T-helper 2 cell treated with Interferon-gamma antibody and Interleukin-4, amounts not matched to agents 5 μg/mL and 100 μg/mL, for 36 hours (primary cell): ENCODE measurements around the gene NOPCHAP1.

Experiments used
- DNase-seq: peaks from one replicate; pipeline ENCODE4 v3.0.0; 2021; ENCODE audit warnings: low spot score
- H3K27ac Mint-ChIP-seq: one replicate; pipeline ENCODE4 v1.8.0; 2021; ENCODE audit warnings: mild to moderate bottlenecking, mixed read lengths
- H3K27me3 Mint-ChIP-seq: one replicate; pipeline ENCODE4 v1.8.0; 2021; ENCODE audit warnings: low read depth, mixed read lengths
- H3K36me3 Mint-ChIP-seq: one replicate; pipeline ENCODE4 v1.8.0; 2021; ENCODE audit warnings: low read depth, mixed read lengths
- H3K4me1 Mint-ChIP-seq: one replicate; pipeline ENCODE4 v1.8.0; 2021; ENCODE audit warnings: low read depth, mixed read lengths
- H3K4me3 Mint-ChIP-seq: one replicate; pipeline ENCODE4 v1.8.0; 2022; ENCODE audit warnings: mild to moderate bottlenecking, moderate library complexity, mixed read lengths
- H3K9me3 Mint-ChIP-seq: one replicate; pipeline ENCODE4 v1.8.0; 2021; ENCODE audit warnings: mixed read lengths

The NOPCHAP1 gene

DNA sequence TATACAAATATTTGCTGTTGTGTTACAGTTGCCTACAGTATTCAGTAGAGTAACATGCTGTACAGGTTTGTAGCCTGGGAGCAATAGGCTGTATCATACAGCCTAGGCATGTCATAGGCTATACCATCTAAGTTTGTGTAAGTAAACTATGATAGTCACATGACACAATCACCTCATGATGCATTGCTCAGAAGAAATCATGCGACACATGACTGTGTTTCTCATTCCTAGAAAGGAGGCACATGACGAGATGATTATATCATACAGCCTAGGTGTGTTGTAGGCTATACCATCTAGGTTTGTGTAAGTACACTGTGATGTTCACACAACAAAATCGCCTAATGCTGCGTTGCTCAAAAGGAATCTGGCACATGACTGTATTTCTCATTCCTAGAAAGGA lies 31.9 kb downstream of the NOPCHAP1 start:
- Mint-ChIP-seq H3K36me3 (peaks cover 3% of the 10 kb centered on the region), H3K9me3 (no peaks in the 10 kb centered on the region), H3K27me3 (no peaks in the 10 kb centered on the region), H3K4me1 (no peaks in the 10 kb centered on the region), H3K4me3 (no peak overlapping the region), H3K27ac (no peak overlapping the region)
- DNase-seq, result no peak

DNA sequence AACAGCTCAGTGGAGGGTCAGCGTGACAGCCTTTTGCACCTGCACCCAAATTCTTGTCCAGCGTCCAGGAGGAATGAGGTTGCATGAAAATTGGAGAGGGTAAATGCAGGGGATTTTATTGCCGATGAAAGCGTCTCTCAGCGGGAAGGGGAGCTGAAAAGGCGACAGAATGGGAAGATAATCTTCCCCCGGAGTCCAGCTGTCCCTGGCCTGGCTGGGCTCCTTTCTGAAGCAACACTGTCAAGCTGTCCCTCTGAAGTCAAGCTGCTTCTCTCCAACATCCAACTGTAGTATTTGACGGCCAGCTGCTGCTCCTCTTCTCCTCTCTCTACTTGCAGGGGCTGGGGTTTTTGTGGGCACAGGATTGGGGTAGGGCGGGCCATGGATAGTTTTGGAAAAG lies 32.7 kb downstream of the NOPCHAP1 start:
- H3K27ac Mint-ChIP-seq, result no peak overlapping the region
- H3K27me3 Mint-ChIP-seq, result no peaks in the 10 kb centered on the region
- DNase-seq, result no peak
- peaks cover 3% of the 10 kb centered on the region for H3K36me3 Mint-ChIP-seq
- no peak overlapping the region for H3K4me3 Mint-ChIP-seq
- H3K9me3 Mint-ChIP-seq, result no peaks in the 10 kb centered on the region
- H3K4me1 Mint-ChIP-seq, result no peaks in the 10 kb centered on the region

DNA sequence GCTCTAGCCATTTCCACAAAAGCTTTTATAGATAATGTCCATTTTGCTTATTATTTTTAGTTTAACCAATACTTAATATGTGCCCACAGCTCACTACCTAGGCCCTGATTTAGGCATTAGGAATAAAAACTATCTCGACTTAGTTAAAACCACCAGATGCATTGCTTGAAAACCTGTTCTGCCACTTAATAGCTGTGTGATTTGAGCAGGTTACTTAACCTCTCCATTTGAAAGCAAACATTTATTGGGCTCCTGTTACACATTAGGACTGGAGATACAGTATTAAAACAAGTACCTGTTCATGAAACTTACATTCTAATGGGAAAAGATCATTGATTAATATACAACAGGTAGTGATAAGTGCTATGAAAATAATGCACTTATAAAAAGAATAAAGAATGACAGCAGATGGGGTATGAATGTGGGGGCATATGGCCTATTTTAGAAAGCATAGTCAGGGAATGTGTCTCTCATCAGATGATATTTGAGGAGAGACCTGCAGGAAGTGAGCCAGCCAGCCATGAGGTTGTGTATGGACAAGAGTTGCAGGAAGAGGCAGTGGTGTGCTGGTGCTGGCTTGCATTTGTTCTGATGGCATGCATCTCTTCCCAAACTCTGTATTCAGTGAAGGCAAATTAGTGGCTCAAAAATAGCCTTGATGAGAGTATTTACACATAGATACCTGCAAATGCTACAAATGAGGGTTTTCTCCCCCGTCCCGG lies 34.3 kb downstream of the NOPCHAP1 start:
- no peak overlapping the region for H3K27ac Mint-ChIP-seq
- no peak for DNase-seq
- no peaks in the 10 kb centered on the region for H3K27me3 Mint-ChIP-seq
- H3K4me1 Mint-ChIP-seq, result no peaks in the 10 kb centered on the region
- no peaks in the 10 kb centered on the region for H3K9me3 Mint-ChIP-seq
- no peaks in the 10 kb centered on the region for H3K36me3 Mint-ChIP-seq
- no peak overlapping the region for H3K4me3 Mint-ChIP-seq

DNA sequence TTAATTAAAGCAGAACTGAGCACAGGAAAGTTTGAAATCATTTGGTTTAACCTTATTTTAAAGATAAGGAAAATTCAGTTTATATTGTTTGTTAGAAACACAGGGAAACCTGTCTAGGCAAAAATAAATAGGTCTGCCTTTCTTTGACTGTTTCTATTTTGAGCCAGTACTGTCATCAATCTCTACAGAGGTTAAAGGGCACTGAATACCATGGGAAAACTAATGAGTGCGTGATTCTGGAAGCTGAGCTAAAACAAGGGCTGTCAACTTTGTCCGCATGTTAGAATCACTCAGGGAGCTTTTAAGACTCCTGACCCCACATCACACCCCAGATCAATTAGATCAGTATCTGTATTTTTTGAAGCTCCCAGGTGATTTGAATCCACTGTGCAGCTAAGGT lies 38.8 kb downstream of the NOPCHAP1 start:
- no peaks in the 10 kb centered on the region for H3K27me3 Mint-ChIP-seq
- H3K4me3 Mint-ChIP-seq, result no peak overlapping the region
- DNase-seq, result no peak
- no peaks in the 10 kb centered on the region for H3K4me1 Mint-ChIP-seq
- H3K36me3 Mint-ChIP-seq, result no peaks in the 10 kb centered on the region
- H3K9me3 Mint-ChIP-seq, result no peaks in the 10 kb centered on the region
- H3K27ac Mint-ChIP-seq, result no peak overlapping the region

DNA sequence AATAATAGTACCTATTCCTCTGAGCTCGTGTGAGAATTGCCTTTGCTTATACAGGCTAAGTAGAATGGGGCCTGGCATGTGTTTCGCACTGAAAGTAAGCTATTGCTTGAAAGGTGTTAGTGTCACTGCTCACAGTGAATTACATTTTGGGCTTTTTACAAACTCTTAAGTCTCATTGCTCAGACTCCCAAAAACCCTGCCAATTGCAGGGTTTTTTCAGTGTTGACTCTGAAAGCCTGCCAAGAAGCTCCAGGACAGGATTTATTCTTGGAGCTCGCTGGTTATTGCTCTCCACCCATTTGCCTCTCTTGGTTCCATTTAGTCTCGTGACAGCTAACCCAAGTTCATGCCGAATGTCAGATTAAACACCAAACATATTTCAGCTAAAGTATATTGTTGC lies 39.8 kb downstream of the NOPCHAP1 start:
- Mint-ChIP-seq H3K9me3 (peaks cover under 1% of the 10 kb centered on the region), H3K27ac (no peak overlapping the region), H3K4me3 (no peak overlapping the region), H3K27me3 (no peaks in the 10 kb centered on the region), H3K4me1 (peaks cover 2% of the 10 kb centered on the region), H3K36me3 (peaks cover under 1% of the 10 kb centered on the region)
- no peak for DNase-seq

DNA sequence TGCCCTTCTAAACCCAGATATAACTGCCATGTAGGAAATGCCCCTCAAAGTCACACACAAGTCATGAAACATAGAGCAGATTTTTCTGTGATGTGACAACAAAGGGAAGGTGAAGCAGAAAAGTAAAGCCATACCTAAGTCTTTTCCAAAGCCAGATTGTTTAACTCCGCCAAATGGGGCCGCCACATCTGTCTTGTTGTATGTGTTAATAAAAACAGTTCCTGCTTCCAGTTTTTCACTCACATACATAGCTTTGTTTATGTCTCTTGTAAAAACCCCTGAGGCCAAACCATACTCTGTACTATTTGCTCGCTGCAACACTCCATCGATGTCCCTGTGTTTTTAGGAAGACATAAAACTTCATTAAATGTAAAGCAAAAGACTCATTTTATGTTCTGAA lies 40.3 kb downstream of the NOPCHAP1 start:
- Mint-ChIP-seq H3K27ac (no peak overlapping the region), H3K4me1 (peaks cover 7% of the 10 kb centered on the region), H3K27me3 (no peaks in the 10 kb centered on the region), H3K9me3 (peaks cover 3% of the 10 kb centered on the region), H3K4me3 (no peak overlapping the region), H3K36me3 (peaks cover 4% of the 10 kb centered on the region)
- DNase-seq, result no peak

DNA sequence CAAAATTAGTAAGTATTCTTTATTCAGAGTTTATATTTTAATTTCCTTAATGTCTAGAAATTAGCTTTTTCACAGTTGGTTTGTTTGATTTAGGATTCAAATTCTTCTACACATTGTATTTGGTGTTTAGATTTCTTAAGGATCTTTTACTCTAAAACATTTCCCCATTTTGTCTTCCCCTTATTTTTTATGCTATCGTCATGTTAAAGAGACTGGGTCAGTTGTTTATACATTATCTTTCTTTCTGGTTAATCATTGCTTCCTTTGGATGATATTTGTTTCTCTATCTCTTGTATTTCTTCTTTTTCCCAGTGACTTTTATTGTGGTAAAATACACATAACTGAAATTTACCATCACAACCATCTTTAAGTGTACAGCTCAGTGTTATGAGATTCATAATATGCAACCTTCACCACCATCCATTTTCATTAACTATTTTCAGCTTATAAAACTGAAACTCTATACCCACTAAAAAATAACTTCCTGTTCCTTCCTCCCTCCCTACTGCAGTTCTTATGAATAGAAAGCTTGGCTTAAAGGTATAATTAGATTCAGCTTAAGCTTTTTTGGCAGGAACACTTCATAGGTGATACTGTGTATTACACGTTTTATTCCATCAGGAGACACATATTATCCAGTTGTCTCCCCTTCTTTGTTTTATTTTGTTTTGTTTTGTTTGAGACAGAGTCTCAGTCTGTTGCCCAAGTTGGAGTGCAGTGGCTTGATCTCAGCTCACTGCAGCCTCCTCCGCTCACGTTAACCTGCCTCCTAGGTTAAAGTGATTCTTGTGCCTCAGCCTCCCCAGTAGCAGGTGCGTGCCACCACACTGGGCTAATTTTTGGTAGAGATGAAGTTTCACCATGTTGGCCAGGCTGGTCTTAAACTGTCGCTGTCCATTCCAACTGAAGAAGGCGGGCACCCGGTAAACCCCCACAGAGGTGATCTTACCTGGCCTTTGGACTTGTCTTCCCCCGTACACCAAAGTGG lies 45.0 kb downstream of the NOPCHAP1 start:
- Mint-ChIP-seq H3K36me3 (peaks cover 10% of the 10 kb centered on the region), H3K27me3 (no peaks in the 10 kb centered on the region), H3K9me3 (peaks cover 3% of the 10 kb centered on the region), H3K4me3 (peak overlapping the region; percentile 63), H3K27ac (peak overlapping the region; percentile 88), H3K4me1 (peaks cover 28% of the 10 kb centered on the region)
- no peak for DNase-seq

DNA sequence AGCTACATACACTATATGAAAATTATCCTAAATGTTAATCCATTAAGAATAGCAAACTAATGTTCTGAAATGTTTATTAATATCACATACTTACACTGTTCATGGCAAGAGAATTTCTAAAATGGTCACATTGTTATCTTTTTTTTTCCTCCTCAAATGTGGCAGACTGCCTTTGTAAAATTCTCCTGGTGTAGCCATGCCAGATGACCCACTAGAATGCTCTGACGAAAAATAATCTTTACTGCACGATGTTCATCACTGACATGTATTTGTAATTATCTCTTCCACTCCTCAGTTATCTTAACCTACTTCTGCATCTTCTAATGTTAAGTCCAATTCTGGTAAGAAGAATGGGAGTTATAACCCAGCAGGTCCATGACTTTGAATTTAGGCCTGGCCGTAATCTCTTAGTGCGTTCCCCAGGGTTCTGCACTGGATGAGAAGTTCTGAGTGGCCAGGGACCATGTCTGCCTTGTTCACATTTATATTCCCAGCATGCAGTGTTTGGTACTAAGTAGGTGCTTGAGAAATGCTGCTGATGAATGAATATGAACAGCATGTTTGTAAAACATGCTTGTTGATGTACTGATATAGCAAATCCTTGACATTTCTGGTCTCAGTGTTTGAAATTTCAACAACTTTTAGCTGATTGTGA lies 46.7 kb downstream of the NOPCHAP1 start:
- H3K4me1 Mint-ChIP-seq, result peaks cover 38% of the 10 kb centered on the region
- peaks cover 10% of the 10 kb centered on the region for H3K36me3 Mint-ChIP-seq
- DNase-seq, result no peak
- no peak overlapping the region for H3K4me3 Mint-ChIP-seq
- H3K27me3 Mint-ChIP-seq, result no peaks in the 10 kb centered on the region
- peaks cover 3% of the 10 kb centered on the region for H3K9me3 Mint-ChIP-seq
- H3K27ac Mint-ChIP-seq, result no peak overlapping the region

DNA sequence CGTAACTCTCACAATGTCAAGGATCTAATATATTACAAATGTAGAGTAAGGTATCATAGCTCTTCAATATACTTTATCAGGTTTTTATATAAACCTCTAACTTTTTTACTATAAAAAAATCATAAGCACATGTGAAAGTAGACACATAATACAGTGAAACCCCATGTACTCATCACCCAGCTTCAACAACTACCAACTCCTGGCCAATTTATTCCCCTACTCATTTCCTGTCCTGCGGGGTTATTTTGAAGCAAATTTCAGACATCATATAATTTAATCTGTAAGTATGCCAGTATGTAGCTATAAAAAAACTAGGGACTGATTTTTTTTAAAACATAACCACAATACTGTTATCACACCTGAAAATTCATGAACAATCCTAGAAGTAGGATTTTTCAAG lies 47.7 kb downstream of the NOPCHAP1 start:
- Mint-ChIP-seq H3K27me3 (no peaks in the 10 kb centered on the region), H3K4me1 (peaks cover 44% of the 10 kb centered on the region), H3K36me3 (peaks cover 10% of the 10 kb centered on the region), H3K9me3 (peaks cover 3% of the 10 kb centered on the region), H3K4me3 (no peak overlapping the region), H3K27ac (no peak overlapping the region)
- no peak for DNase-seq
